PC-9 (cell line): ENCODE data around the gene VWA5A. TPM values are rescaled to one million over a fixed set of nuclear protein-coding genes. Genes with fewer than 3 reads are reported as not detected.

Source experiments
- BruUV-seq: library from RNA; stranded (reverse); fragments of 400-500 nt; replicated peaks from 2 replicates; lab custom pipeline; 2021; lab: Mats Ljungman, UMichigan
- CTCF ChIA-PET: fragments of 300-600 bp; sonication (Branson Sonifier 250); formaldehyde crosslinking; loops from one replicate; lab custom pipeline; 2022; ENCODE audit warnings: antibody characterized with exemption; lab: Charles Lee
- POLR2A ChIA-PET: fragments of 300-600 bp; sonication (Branson Sonifier 250); formaldehyde crosslinking; loops from one replicate; lab custom pipeline; 2022; ENCODE audit warnings: antibody characterized with exemption; ENCODE audit not compliant: unreplicated experiment; lab: Charles Lee
- DNase-seq, 2 experiments: peaks; one replicate each; pipeline versions ENCODE4 v3.0.0 to v3.0.0-alpha.2; 2015 to 2022; ENCODE audit warnings: mixed read lengths in 1 of 2
- H2AFZ ChIP-seq: fragments of 200-600 bp; sonication (generic); 2 replicates; pipeline ENCODE4 v1.8.1; 2017; ENCODE audit warnings: antibody characterized with exemption
- H3F3A ChIP-seq: fragments of 200-600 bp; sonication (generic); 2 replicates; pipeline ENCODE4 v1.8.1; 2017; ENCODE audit warnings: antibody characterized with exemption, mild to moderate bottlenecking, low read depth; ENCODE audit not compliant: insufficient read depth
- H3K27ac ChIP-seq: fragments of 200-600 bp; sonication (generic); 2 replicates; pipeline ENCODE4 v1.6.1; 2016; ENCODE audit warnings: mixed run types
- H3K27me3 ChIP-seq: fragments of 200-600 bp; sonication (generic); 2 replicates; pipeline ENCODE4 v1.6.1; 2016; ENCODE audit warnings: low read depth, mixed run types; ENCODE audit not compliant: insufficient read depth
- H3K36me3 ChIP-seq: fragments of 200-600 bp; sonication (generic); 2 replicates; pipeline ENCODE4 v1.6.1; 2016; ENCODE audit warnings: low read depth, mixed run types
- H3K4me1 ChIP-seq: fragments of 200-600 bp; sonication (generic); replicated peaks from 2 replicates; pipeline ENCODE4 v1.6.1; 2016; ENCODE audit warnings: mixed run types; ENCODE audit not compliant: insufficient read depth
- H3K4me2 ChIP-seq: fragments of 200-600 bp; sonication (generic); 2 replicates; pipeline ENCODE4 v1.6.1; 2017; ENCODE audit warnings: mixed run types
- H3K4me3 ChIP-seq: fragments of 200-600 bp; sonication (generic); 2 replicates; pipeline ENCODE4 v1.6.1; 2016; ENCODE audit warnings: mixed run types
- H3K79me2 ChIP-seq: fragments of 200-600 bp; sonication (generic); 2 replicates; pipeline ENCODE4 v1.6.1; 2017; ENCODE audit warnings: low read depth, mixed run types
- H3K9me2 ChIP-seq: fragments of 200-600 bp; sonication (generic); 2 replicates; pipeline ENCODE4 v1.8.1; 2017; ENCODE audit warnings: mild to moderate bottlenecking; ENCODE audit not compliant: insufficient read depth
- H3K9me3 ChIP-seq: fragments of 200-600 bp; sonication (generic); 2 replicates; pipeline ENCODE4 v1.8.1; 2016; ENCODE audit warnings: low read depth; ENCODE audit not compliant: insufficient read depth
- H4K20me1 ChIP-seq: fragments of 200-600 bp; sonication (generic); 2 replicates; pipeline ENCODE4 v1.8.1; 2017; ENCODE audit not compliant: insufficient read depth
- EZH2 ChIP-seq: fragments of 200-600 bp; sonication (generic); IDR thresholded peaks from 2 replicates; pipeline ENCODE4 v1.8.0; 2017; ENCODE audit warnings: antibody characterized with exemption, low read depth
- intact Hi-C: fragments of 100-400 bp; cut with micrococcal nuclease; formaldehyde crosslinking; loops from one replicate; pipeline ENCODE4 v1.10.0; 2022; ENCODE audit not compliant: unreplicated experiment
- total RNA-seq: library from RNA; stranded (reverse); gene quantifications from 2 replicates; pipeline ENCODE4 v1.2.3, GENCODE V29; 2021
- TF ChIP-seq, protein P1 (sequence below): fragments of 200-600 bp; sonication (generic); conservative IDR thresholded peaks from 2 replicates; pipeline ENCODE4 v1.6.1; 2017; ENCODE audit warnings: mixed run types, antibody characterized with exemption, mild to moderate bottlenecking, moderate library complexity

The VWA5A gene
- total RNA-seq, 1 experiment from 2014 or later, result 2.7 TPM

DNA sequence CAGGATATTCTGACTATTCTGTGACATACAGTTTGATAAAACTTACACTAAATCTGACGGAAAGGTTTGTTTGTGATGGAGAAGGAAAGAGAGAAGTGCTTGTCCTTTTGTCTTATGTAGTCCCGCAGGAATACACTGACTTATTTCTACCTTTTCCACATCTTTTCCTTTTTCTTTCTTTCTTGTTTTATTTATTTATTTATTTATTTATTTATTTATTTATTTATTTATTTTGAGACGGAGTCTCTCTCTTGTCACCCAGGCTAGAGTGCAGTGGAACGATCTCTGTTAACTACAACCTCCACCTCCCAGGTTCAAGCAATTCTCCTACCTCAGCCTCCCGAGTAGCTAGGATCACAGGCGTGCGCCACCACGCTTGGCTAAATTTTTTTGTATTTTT is 43.1 kb upstream of the VWA5A start:
- no peaks in the 10 kb centered on the region for H3K9me3 ChIP-seq
- H2AFZ ChIP-seq, result no peak overlapping the region
- CTCF ChIA-PET, result interaction anchor here (0.6 to 1.5 kb wide), 3 partner anchors 123 to 764 kb away, joined by 3 to 8 read pairs (median 4); no protein-coding TSS in a partner anchor
- peaks cover 32% of the 10 kb centered on the region for H3K27me3 ChIP-seq
- no peaks in the 10 kb centered on the region for H3F3A ChIP-seq
- no peak overlapping the region for H3K4me3 ChIP-seq
- no peak overlapping the region for H3K27ac ChIP-seq
- no peaks in the 10 kb centered on the region for H3K4me1 ChIP-seq
- H3K9me2 ChIP-seq, result no peaks in the 10 kb centered on the region
- no peaks in the 10 kb centered on the region for H4K20me1 ChIP-seq
- TF ChIP-seq, protein P1, sequence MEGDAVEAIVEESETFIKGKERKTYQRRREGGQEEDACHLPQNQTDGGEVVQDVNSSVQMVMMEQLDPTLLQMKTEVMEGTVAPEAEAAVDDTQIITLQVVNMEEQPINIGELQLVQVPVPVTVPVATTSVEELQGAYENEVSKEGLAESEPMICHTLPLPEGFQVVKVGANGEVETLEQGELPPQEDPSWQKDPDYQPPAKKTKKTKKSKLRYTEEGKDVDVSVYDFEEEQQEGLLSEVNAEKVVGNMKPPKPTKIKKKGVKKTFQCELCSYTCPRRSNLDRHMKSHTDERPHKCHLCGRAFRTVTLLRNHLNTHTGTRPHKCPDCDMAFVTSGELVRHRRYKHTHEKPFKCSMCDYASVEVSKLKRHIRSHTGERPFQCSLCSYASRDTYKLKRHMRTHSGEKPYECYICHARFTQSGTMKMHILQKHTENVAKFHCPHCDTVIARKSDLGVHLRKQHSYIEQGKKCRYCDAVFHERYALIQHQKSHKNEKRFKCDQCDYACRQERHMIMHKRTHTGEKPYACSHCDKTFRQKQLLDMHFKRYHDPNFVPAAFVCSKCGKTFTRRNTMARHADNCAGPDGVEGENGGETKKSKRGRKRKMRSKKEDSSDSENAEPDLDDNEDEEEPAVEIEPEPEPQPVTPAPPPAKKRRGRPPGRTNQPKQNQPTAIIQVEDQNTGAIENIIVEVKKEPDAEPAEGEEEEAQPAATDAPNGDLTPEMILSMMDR, result no peak
- no peak for TF ChIP-seq EZH2
- no peak for DNase-seq
- no peaks in the 10 kb centered on the region for H3K79me2 ChIP-seq
- H3K4me2 ChIP-seq, result no peak overlapping the region
- H3K36me3 ChIP-seq, result no peaks in the 10 kb centered on the region
- POLR2A ChIA-PET, result no interaction called here
- intact Hi-C loops, result loop anchor here (5.0 kb wide), 2 partner anchors 515 to 765 kb away; no protein-coding TSS in a partner anchor
- BruUV-seq, result no TSS peak

DNA sequence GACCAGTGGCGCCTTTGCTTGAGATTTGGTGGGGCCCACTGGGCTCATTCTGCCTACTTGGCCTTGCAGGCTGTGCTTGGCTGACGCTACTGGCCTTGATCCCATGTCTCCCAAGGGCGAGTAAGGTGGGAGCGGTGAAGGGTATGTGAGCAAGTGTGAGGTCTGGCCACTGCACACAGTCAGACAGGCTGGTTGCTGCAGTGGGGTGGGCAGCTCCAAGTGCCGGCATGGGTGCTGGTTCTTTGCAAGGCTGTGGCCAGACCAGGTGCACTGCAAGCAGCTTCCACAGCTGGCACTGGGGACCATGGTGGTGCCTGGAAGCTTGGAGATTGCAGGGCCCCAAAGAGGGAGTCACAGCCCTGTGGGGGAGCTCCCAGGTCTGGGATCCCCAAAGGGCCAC is 40.7 kb upstream of the VWA5A start:
- Histone ChIP-seq H3K27me3 (peaks cover 36% of the 10 kb centered on the region), H3K9me3 (no peaks in the 10 kb centered on the region)
- CTCF ChIA-PET, result no interaction called here

GRCh38 chr11:124075492-124075840 is 39.8 kb upstream of the VWA5A start:
- no peaks in the 10 kb centered on the region for H3K9me3 ChIP-seq
- POLR2A ChIA-PET, result no interaction called here
- no peak overlapping the region for H2AFZ ChIP-seq
- no peaks in the 10 kb centered on the region for H3K9me2 ChIP-seq
- no peak for TF ChIP-seq EZH2
- TF ChIP-seq, protein P1, result no peak
- BruUV-seq, result no TSS peak
- intact Hi-C loops, result no loop called here
- H3K36me3 ChIP-seq, result no peaks in the 10 kb centered on the region
- H3K27ac ChIP-seq, result no peak overlapping the region
- DNase-seq, result no peak
- H3K4me1 ChIP-seq, result peaks cover 2% of the 10 kb centered on the region; the same call in 1 of the 2 replicates
- CTCF ChIA-PET, result no interaction called here
- H3K4me2 ChIP-seq, result no peak overlapping the region
- no peaks in the 10 kb centered on the region for H4K20me1 ChIP-seq
- H3K4me3 ChIP-seq, result no peak overlapping the region
- H3F3A ChIP-seq, result no peaks in the 10 kb centered on the region
- H3K79me2 ChIP-seq, result no peaks in the 10 kb centered on the region
- H3K27me3 ChIP-seq, result peaks cover 39% of the 10 kb centered on the region

More for the DNA sequence above, 40.7 kb upstream of the VWA5A start:
- H3K79me2 ChIP-seq, result no peaks in the 10 kb centered on the region
- H4K20me1 ChIP-seq, result no peaks in the 10 kb centered on the region
- no peak for TF ChIP-seq EZH2
- TF ChIP-seq, protein P1, result no peak
- BruUV-seq, result no TSS peak
- POLR2A ChIA-PET, result no interaction called here
- no peaks in the 10 kb centered on the region for H3K9me2 ChIP-seq
- no peak overlapping the region for H3K4me2 ChIP-seq
- H2AFZ ChIP-seq, result no peak overlapping the region
- intact Hi-C loops, result loop anchor here (5.0 kb wide), 2 partner anchors 513 to 763 kb away; no protein-coding TSS in a partner anchor
- no peaks in the 10 kb centered on the region for H3K36me3 ChIP-seq
- no peaks in the 10 kb centered on the region for H3K4me1 ChIP-seq
- no peaks in the 10 kb centered on the region for H3F3A ChIP-seq
- DNase-seq, result no peak
- no peak overlapping the region for H3K4me3 ChIP-seq
- no peak overlapping the region for H3K27ac ChIP-seq
